Measurements from ENCODE around the gene DOCK3. TPM values are rescaled to one million over a fixed set of nuclear protein-coding genes. Genes with fewer than 3 reads are reported as not detected.

The DOCK3 gene
- total and polyA plus RNA-seq, 10 of the 15 experiments (the other 5 are each of a cell fraction or from before 2014, with no cell fraction given): 0.02 to 0.52 (median 0.04) TPM; not detected in 5

DNA sequence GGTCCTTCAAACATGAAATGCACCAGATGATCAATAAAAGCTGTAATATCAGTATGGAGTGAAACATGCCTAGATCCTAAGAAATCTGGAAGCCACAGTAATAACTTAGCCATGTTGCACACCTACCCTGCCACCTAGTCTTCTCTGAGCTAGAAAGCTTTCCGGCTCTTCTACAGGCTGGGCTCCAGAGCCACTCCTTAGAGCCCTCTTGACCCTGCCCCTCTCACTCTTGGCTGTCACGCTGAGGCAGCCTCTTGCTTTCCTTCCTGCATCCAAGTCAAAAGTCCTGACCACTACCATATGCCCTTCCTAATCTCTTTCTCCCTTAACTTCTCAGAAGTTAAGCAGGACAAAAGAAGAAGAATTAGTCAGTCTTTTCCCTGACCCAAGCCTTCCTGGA is 734.1 kb downstream of the DOCK3 start:
- Histone ChIP-seq H3K36me3 (ENCODE audit: control insufficient read depth in 2 of 2, insufficient read depth in 2 of 2, low read length in 1 of 2) (peaks cover 7 to 20% of the 10 kb centered on the region in 2 experiments), H3K4me3 (no peak overlapping the region), H2AFZ (ENCODE audit: control insufficient read depth, low read depth, low read length) (no peak overlapping the region), H3K9me3 (replicated peaks; ENCODE audit: control insufficient read depth, insufficient read depth, low read length) (no peaks in the 10 kb centered on the region), H3K4me2 (ENCODE audit: control insufficient read depth, insufficient read depth) (no peak overlapping the region), H3K4me1 (ENCODE audit: control insufficient read depth, insufficient read depth, low read length) (no peaks in the 10 kb centered on the region), H4K20me1 (ENCODE audit: control insufficient read depth, insufficient read depth) (no peaks in the 10 kb centered on the region), H3K79me2 (ENCODE audit: control insufficient read depth, insufficient read depth, low read length) (no peaks in the 10 kb centered on the region), H3K27me3 (replicated peaks in 1 of 2; ENCODE audit: control insufficient read depth in 2 of 2, insufficient read depth in 2 of 2, low read length in 1 of 2) (no peaks in the 10 kb centered on the region), H3K27ac (ENCODE audit: control insufficient read depth, insufficient read depth) (no peak overlapping the region), H3K9ac (ENCODE audit: control insufficient read depth, insufficient read depth, low read length) (no peak overlapping the region)
- CTCF ChIA-PET: no interaction called here
- in situ Hi-C loops (cut with MboI): no loop called here
- BruUV-seq (replicated peaks): no TSS peak
- WGBS (ENCODE audit: insufficient coverage, insufficient replicate concordance, low lambda C conversion rate, missing lambda C conversion rate): 95% methylated on average over 2 of the region's 2 CpGs
- RAD21 ChIA-PET (ENCODE audit: unreplicated experiment): no interaction called here
- intact Hi-C loops (cut with micrococcal nuclease; ENCODE audit: unreplicated experiment): no loop called here
- ATAC-seq (no peak), FAIRE-seq (no peak), DNase-seq (ENCODE audit: low read depth, low spot score) (no peak)
- POLR2A ChIA-PET: no interaction called here
- SMC1A ChIA-PET (ENCODE audit: uncharacterized antibody, unreplicated experiment): no interaction called here
- no peak for TF ChIP-seq DPF2 (IDR thresholded peaks at IDR 0.05)
- TF ChIP-seq ESRRA (IDR thresholded peaks at IDR 0.05; ENCODE audit: low read length): no peak
- no peak for TF ChIP-seq SMARCA5 (IDR thresholded peaks at IDR 0.05)
- no peak for TF ChIP-seq FOXK2 (IDR thresholded peaks at IDR 0.05)
- TF ChIP-seq ZBTB40 (IDR thresholded peaks at IDR 0.05; ENCODE audit: borderline replicate concordance): no peak
- no peak for TF ChIP-seq IKZF1 (conservative IDR thresholded peaks at IDR 0.05)
- no peak for TF ChIP-seq HDGF (IDR thresholded peaks at IDR 0.05)
- TF ChIP-seq JUNB (IDR thresholded peaks at IDR 0.05): no peak
- no peak for TF ChIP-seq ZNF622 (IDR thresholded peaks at IDR 0.05)
- TF ChIP-seq KDM1A (IDR thresholded peaks at IDR 0.05; ENCODE audit: borderline replicate concordance): no peak
- TF ChIP-seq ZNF274 (IDR thresholded peaks at IDR 0.05; ENCODE audit: insufficient read depth, insufficient read length): no peak
- TF ChIP-seq TBL1XR1 (IDR thresholded peaks at IDR 0.05; ENCODE audit: low read depth, low read length): no peak
- no peak for TF ChIP-seq NFYB (IDR thresholded peaks at IDR 0.05; ENCODE audit: insufficient read depth, low read depth, low read length)
- TF ChIP-seq REST (IDR thresholded peaks at IDR 0.05; ENCODE audit: low read depth, low read length): no peak
- TF ChIP-seq FOS (IDR thresholded peaks at IDR 0.05; ENCODE audit: borderline replicate concordance, extremely low read depth, insufficient read length): no peak
- no peak for TF ChIP-seq CTCF (IDR thresholded peaks at IDR 0.05 in 2 of 3, conservative IDR thresholded peaks at IDR 0.05 in 1 of 3; ENCODE audit: control insufficient read depth in 2 of 3, extremely low read depth in 1 of 3, insufficient read depth in 1 of 3, low read depth in 3 of 3, low read length in 3 of 3)
